WTC11 (cell line): ENCODE measurements around the gene RBM10. TPM values are rescaled to one million over a fixed set of nuclear protein-coding genes. Genes with fewer than 3 reads are reported as not detected.
A peak's percentile ranks its signal among the peaks of the same experiment; 100 is the strongest.

Source experiments
- ATAC-seq: fragments of 200-7000 bp; cut with Tn5 transposase; 2 replicates; pipeline ENCODE4 v1.10.0; 2021; ENCODE audit warnings: mild to moderate bottlenecking, moderate library complexity
- CTCF ChIA-PET: fragments of 300-600 bp; sonication (Branson Sonifier 250); formaldehyde crosslinking; loops from one replicate; lab custom pipeline; 2021; ENCODE audit warnings: antibody characterized with exemption; lab: Charles Lee
- POLR2A ChIA-PET: fragments of 350-600 bp; sonication (Branson Sonifier 250); formaldehyde crosslinking; loops from one replicate; lab custom pipeline; 2021; ENCODE audit warnings: antibody characterized with exemption; lab: Charles Lee
- DNase-seq: peaks from one replicate; pipeline ENCODE4 v3.0.0; 2021; ENCODE audit warnings: low spot score
- H3K27ac Mint-ChIP-seq: 2 replicates; pipeline ENCODE4 v1.8.0; 2021; ENCODE audit warnings: mixed read lengths
- H3K27me3 Mint-ChIP-seq: 2 replicates; pipeline ENCODE4 v1.8.0; 2021; ENCODE audit warnings: low read depth, mild to moderate bottlenecking, moderate library complexity, mixed read lengths
- H3K36me3 Mint-ChIP-seq: 2 replicates; pipeline ENCODE4 v1.8.0; 2021; ENCODE audit warnings: mixed read lengths
- H3K4me1 Mint-ChIP-seq: 2 replicates; pipeline ENCODE4 v1.8.0; 2022; ENCODE audit warnings: mixed read lengths
- H3K4me3 Mint-ChIP-seq: 2 replicates; pipeline ENCODE4 v1.8.0; 2021; ENCODE audit warnings: mild to moderate bottlenecking, moderate library complexity, mixed read lengths
- H3K9me3 Mint-ChIP-seq: 2 replicates; pipeline ENCODE4 v1.8.0; 2021; ENCODE audit warnings: mixed read lengths
- CREB1 ChIP-seq: sonication (generic); formaldehyde crosslinking; IDR thresholded peaks from 2 replicates; pipeline ENCODE4 v1.8.0; 2023; ENCODE audit warnings: mild to moderate bottlenecking, missing genetic modification reagents
- FOXJ3 ChIP-seq: sonication (generic); formaldehyde crosslinking; IDR thresholded peaks from 2 replicates; pipeline ENCODE4 v1.9.0; 2021; ENCODE audit warnings: missing genetic modification reagents, mild to moderate bottlenecking, borderline replicate concordance
- MYBL2 ChIP-seq: sonication (generic); formaldehyde crosslinking; IDR thresholded peaks from 2 replicates; pipeline ENCODE4 v1.8.1; 2023; ENCODE audit warnings: mild to moderate bottlenecking, moderate library complexity, missing genetic modification reagents
- NR1H2 ChIP-seq: sonication (generic); formaldehyde crosslinking; IDR thresholded peaks from 2 replicates; pipeline ENCODE4 v1.9.0; 2021; ENCODE audit warnings: mild to moderate bottlenecking, moderate library complexity, missing genetic modification reagents
- ZNF121 ChIP-seq: sonication (generic); formaldehyde crosslinking; IDR thresholded peaks from 2 replicates; pipeline ENCODE4 v1.8.0; 2023; ENCODE audit warnings: missing genetic modification reagents
- ZNF263 ChIP-seq: sonication (generic); formaldehyde crosslinking; IDR thresholded peaks from 2 replicates; pipeline ENCODE4 v1.8.1; 2022; ENCODE audit warnings: low read depth, mild to moderate bottlenecking, moderate library complexity, missing genetic modification reagents
- ZNF317 ChIP-seq: sonication (generic); formaldehyde crosslinking; IDR thresholded peaks from 2 replicates; pipeline ENCODE4 v1.8.1; 2023; ENCODE audit warnings: low read depth, mild to moderate bottlenecking, moderate library complexity, missing genetic modification reagents, borderline replicate concordance
- total RNA-seq: library from RNA; stranded (reverse); gene quantifications from 3 replicates; pipeline ENCODE4 v1.2.3, GENCODE V29; 2021
- TF ChIP-seq, protein P1 (sequence below): sonication (generic); formaldehyde crosslinking; IDR thresholded peaks from 2 replicates; pipeline ENCODE4 v1.8.0; 2023; ENCODE audit warnings: missing genetic modification reagents, mild to moderate bottlenecking, borderline replicate concordance
- TF ChIP-seq, protein P2 (sequence below): sonication (generic); formaldehyde crosslinking; IDR thresholded peaks from 2 replicates; pipeline ENCODE4 v1.8.1; 2022; ENCODE audit warnings: mild to moderate bottlenecking, moderate library complexity, missing genetic modification reagents
- TF ChIP-seq, protein P3 (sequence below): sonication (generic); formaldehyde crosslinking; IDR thresholded peaks from 2 replicates; pipeline ENCODE4 v1.8.1; 2023; ENCODE audit warnings: mild to moderate bottlenecking, missing genetic modification reagents
- TF ChIP-seq, protein P4 (sequence below): fragments of 250-450 bp; sonication (Bioruptor Pico); IDR thresholded peaks from 2 replicates; pipeline ENCODE4 v1.8.0; 2021; ENCODE audit warnings: mild to moderate bottlenecking
- TF ChIP-seq, protein P5 (sequence below): sonication (generic); formaldehyde crosslinking; conservative IDR thresholded peaks from 2 replicates; pipeline ENCODE4 v1.8.1; 2022; ENCODE audit warnings: mild to moderate bottlenecking, missing genetic modification reagents
- TF ChIP-seq, protein P6 (sequence below): sonication (generic); formaldehyde crosslinking; IDR thresholded peaks from 2 replicates; pipeline ENCODE4 v1.8.1; 2022; ENCODE audit warnings: mild to moderate bottlenecking, missing genetic modification reagents, moderate library complexity, borderline replicate concordance
- TF ChIP-seq, protein P7 (sequence below): sonication (generic); formaldehyde crosslinking; IDR thresholded peaks from 2 replicates; pipeline ENCODE4 v1.8.0; 2022; ENCODE audit warnings: missing genetic modification reagents

RBM10 gene
- total RNA-seq, 1 experiment from 2014 or later, result 66.1 TPM

DNA sequence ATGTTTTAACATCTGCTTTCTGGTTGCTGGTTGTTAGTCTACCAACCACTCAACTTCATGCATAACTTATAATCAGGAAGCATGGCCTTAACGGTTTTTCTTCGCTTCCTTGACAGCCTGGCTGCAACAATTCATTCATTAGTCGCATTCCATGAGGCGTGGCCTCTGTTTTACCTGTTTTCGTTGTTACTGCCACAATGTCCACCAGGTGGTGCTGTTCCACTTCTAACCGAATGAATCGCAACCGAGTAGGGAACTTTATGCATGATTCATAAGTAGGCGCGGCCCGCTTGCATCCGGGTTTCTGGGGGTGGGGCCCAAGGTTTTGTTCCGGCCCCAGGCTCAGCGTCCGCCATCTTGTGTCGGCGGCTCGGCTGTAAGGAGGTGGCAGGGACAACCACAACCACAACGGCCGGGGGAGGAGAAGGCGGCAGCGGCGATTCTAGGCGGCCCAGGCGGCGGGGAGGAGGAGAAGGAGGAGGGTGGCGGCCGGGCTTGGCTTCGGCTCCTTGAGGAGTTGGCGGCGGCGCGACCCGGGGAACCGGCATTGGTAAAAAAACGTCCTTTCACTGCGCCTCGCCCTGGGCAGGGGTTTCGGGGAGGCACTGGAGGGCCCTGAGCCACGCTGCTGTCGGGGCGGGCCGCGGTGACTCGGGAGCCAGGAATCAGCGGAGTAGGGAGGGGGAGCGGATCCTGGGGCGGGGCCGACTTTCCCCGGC lies 48.6 kb downstream of the RBM10 start, which contains the start of gene UBA1 (continued):
- TF ChIP-seq, protein P1, sequence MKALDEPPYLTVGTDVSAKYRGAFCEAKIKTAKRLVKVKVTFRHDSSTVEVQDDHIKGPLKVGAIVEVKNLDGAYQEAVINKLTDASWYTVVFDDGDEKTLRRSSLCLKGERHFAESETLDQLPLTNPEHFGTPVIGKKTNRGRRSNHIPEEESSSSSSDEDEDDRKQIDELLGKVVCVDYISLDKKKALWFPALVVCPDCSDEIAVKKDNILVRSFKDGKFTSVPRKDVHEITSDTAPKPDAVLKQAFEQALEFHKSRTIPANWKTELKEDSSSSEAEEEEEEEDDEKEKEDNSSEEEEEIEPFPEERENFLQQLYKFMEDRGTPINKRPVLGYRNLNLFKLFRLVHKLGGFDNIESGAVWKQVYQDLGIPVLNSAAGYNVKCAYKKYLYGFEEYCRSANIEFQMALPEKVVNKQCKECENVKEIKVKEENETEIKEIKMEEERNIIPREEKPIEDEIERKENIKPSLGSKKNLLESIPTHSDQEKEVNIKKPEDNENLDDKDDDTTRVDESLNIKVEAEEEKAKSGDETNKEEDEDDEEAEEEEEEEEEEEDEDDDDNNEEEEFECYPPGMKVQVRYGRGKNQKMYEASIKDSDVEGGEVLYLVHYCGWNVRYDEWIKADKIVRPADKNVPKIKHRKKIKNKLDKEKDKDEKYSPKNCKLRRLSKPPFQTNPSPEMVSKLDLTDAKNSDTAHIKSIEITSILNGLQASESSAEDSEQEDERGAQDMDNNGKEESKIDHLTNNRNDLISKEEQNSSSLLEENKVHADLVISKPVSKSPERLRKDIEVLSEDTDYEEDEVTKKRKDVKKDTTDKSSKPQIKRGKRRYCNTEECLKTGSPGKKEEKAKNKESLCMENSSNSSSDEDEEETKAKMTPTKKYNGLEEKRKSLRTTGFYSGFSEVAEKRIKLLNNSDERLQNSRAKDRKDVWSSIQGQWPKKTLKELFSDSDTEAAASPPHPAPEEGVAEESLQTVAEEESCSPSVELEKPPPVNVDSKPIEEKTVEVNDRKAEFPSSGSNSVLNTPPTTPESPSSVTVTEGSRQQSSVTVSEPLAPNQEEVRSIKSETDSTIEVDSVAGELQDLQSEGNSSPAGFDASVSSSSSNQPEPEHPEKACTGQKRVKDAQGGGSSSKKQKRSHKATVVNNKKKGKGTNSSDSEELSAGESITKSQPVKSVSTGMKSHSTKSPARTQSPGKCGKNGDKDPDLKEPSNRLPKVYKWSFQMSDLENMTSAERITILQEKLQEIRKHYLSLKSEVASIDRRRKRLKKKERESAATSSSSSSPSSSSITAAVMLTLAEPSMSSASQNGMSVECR (CRISPR knock-in tag), result 0 out of 2 replicates have a peak, but pooled peaks have one; percentile 50
- TF ChIP-seq, protein P2, sequence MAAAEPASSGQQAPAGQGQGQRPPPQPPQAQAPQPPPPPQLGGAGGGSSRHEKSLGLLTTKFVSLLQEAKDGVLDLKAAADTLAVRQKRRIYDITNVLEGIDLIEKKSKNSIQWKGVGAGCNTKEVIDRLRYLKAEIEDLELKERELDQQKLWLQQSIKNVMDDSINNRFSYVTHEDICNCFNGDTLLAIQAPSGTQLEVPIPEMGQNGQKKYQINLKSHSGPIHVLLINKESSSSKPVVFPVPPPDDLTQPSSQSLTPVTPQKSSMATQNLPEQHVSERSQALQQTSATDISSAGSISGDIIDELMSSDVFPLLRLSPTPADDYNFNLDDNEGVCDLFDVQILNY (CRISPR knock-in tag), result 0 out of 2 replicates have a peak, but pooled peaks have one; percentile 21

DNA sequence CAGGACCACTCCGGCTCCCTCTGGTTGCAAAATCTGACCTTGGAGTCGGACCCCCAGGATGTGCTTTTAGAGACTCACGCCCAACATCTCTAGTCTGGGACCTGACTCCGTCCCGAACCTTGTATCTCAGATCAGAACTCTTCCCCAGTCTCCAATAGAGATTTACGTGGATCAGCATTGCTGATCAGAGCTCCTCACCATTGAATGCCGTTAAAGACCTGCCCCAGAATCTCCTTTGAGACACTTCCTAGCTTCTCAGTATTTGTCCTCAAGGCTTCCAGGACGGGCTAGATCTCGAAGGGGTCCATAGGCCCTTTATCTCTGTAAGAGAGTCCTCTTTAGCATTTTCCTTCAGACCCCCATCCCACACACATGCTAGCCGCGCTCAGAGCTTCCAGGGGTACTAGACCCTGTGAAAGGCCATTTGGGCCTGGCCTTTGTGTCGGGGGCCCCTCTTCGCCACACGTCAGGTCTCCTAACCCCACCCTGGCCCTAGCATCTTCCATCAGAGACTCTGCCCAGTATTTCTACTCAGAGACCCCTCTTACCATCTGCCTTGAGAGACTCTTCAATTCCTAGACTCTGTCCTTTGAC lies 49.3 kb downstream of the RBM10 start:
- CTCF ChIA-PET, result interaction anchor here (0.9 to 1.0 kb wide), 2 partner anchors 190 to 329 kb away, joined by 3 to 4 read pairs; no protein-coding TSS in a partner anchor

DNA sequence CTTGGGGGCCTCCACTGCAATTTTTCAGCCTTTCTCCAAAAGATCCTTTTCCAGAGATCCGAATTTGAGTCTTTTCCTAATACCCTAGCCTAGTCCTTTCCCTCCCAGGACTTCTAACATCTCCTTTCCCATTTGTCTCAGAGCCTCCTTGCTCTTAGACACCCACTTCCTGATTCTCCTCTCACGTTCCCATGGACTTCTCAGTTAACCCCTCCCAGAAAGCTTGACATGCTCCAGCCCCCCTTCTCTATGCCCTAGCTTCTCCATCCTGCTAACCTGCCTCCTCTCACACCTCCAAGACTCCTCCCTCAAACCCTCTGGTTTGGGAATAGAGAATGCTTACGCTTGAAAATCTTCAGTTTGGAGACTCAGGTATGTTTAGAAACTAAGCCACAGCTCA lies 51.1 kb downstream of the RBM10 start:
- POLR2A ChIA-PET, result no interaction called here
- TF ChIP-seq, protein P3, sequence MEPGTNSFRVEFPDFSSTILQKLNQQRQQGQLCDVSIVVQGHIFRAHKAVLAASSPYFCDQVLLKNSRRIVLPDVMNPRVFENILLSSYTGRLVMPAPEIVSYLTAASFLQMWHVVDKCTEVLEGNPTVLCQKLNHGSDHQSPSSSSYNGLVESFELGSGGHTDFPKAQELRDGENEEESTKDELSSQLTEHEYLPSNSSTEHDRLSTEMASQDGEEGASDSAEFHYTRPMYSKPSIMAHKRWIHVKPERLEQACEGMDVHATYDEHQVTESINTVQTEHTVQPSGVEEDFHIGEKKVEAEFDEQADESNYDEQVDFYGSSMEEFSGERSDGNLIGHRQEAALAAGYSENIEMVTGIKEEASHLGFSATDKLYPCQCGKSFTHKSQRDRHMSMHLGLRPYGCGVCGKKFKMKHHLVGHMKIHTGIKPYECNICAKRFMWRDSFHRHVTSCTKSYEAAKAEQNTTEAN (CRISPR knock-in tag), result no peak
- TF ChIP-seq CREB1 (CRISPR knock-in tag), result no peak
- TF ChIP-seq, protein P4, sequence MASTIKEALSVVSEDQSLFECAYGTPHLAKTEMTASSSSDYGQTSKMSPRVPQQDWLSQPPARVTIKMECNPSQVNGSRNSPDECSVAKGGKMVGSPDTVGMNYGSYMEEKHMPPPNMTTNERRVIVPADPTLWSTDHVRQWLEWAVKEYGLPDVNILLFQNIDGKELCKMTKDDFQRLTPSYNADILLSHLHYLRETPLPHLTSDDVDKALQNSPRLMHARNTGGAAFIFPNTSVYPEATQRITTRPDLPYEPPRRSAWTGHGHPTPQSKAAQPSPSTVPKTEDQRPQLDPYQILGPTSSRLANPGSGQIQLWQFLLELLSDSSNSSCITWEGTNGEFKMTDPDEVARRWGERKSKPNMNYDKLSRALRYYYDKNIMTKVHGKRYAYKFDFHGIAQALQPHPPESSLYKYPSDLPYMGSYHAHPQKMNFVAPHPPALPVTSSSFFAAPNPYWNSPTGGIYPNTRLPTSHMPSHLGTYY, result no peak
- TF ChIP-seq ZNF317 (CRISPR knock-in tag), result no peak
- TF ChIP-seq ZNF121 (CRISPR knock-in tag), result no peak
- no peak for TF ChIP-seq FOXJ3 (CRISPR knock-in tag)
- TF ChIP-seq, protein P5, sequence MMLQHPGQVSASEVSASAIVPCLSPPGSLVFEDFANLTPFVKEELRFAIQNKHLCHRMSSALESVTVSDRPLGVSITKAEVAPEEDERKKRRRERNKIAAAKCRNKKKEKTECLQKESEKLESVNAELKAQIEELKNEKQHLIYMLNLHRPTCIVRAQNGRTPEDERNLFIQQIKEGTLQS, result no peak

More for the DNA sequence above, 49.3 kb downstream of the RBM10 start:
- POLR2A ChIA-PET, result interaction anchor here (1.2 kb wide), 1 partner anchor 24 kb away, joined by 4 read pairs; the partner anchor contains the start of gene CDK16
- peaks cover 19% of the 10 kb centered on the region for H3K36me3 Mint-ChIP-seq
- H3K4me3 Mint-ChIP-seq, result peak overlapping the region; percentile 92
- peak overlapping the region; percentile 89 for H3K27ac Mint-ChIP-seq
- H3K4me1 Mint-ChIP-seq, result peaks cover 58% of the 10 kb centered on the region
- DNase-seq, result no peak
- TF ChIP-seq, protein P6, sequence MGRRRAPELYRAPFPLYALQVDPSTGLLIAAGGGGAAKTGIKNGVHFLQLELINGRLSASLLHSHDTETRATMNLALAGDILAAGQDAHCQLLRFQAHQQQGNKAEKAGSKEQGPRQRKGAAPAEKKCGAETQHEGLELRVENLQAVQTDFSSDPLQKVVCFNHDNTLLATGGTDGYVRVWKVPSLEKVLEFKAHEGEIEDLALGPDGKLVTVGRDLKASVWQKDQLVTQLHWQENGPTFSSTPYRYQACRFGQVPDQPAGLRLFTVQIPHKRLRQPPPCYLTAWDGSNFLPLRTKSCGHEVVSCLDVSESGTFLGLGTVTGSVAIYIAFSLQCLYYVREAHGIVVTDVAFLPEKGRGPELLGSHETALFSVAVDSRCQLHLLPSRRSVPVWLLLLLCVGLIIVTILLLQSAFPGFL (CRISPR knock-in tag), result no peak
- 0 out of 2 replicates have a peak, but pooled peaks have one; percentile 16 for TF ChIP-seq MYBL2 (CRISPR knock-in tag)
- TF ChIP-seq NR1H2 (CRISPR knock-in tag), result no peak
- no peak for TF ChIP-seq ZNF263 (CRISPR knock-in tag)
- TF ChIP-seq, protein P7, sequence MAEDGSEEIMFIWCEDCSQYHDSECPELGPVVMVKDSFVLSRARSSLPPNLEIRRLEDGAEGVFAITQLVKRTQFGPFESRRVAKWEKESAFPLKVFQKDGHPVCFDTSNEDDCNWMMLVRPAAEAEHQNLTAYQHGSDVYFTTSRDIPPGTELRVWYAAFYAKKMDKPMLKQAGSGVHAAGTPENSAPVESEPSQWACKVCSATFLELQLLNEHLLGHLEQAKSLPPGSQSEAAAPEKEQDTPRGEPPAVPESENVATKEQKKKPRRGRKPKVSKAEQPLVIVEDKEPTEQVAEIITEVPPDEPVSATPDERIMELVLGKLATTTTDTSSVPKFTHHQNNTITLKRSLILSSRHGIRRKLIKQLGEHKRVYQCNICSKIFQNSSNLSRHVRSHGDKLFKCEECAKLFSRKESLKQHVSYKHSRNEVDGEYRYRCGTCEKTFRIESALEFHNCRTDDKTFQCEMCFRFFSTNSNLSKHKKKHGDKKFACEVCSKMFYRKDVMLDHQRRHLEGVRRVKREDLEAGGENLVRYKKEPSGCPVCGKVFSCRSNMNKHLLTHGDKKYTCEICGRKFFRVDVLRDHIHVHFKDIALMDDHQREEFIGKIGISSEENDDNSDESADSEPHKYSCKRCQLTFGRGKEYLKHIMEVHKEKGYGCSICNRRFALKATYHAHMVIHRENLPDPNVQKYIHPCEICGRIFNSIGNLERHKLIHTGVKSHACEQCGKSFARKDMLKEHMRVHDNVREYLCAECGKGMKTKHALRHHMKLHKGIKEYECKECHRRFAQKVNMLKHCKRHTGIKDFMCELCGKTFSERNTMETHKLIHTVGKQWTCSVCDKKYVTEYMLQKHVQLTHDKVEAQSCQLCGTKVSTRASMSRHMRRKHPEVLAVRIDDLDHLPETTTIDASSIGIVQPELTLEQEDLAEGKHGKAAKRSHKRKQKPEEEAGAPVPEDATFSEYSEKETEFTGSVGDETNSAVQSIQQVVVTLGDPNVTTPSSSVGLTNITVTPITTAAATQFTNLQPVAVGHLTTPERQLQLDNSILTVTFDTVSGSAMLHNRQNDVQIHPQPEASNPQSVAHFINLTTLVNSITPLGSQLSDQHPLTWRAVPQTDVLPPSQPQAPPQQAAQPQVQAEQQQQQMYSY (CRISPR knock-in tag), result no peak
- H3K9me3 Mint-ChIP-seq, result no peaks in the 10 kb centered on the region
- ATAC-seq, result no peak
- H3K27me3 Mint-ChIP-seq, result no peaks in the 10 kb centered on the region

More for the DNA sequence above, 51.1 kb downstream of the RBM10 start:
- no peaks in the 10 kb centered on the region for H3K27me3 Mint-ChIP-seq
- ATAC-seq (no peak), DNase-seq (no peak)
- CTCF ChIA-PET, result interaction anchor here (0.6 kb wide), 1 partner anchor 186 kb away, joined by 3 read pairs; no protein-coding TSS in a partner anchor
- H3K4me3 Mint-ChIP-seq, result peak overlapping the region; percentile 92
- H3K9me3 Mint-ChIP-seq, result no peaks in the 10 kb centered on the region
- H3K4me1 Mint-ChIP-seq, result peaks cover 55% of the 10 kb centered on the region
- peak overlapping the region; percentile 68 for H3K27ac Mint-ChIP-seq
- peaks cover 35% of the 10 kb centered on the region for H3K36me3 Mint-ChIP-seq
